Endothelial cell of hepatic sinusoid (primary cell): ENCODE results near the gene SLC41A3.

Experiments
- in situ Hi-C: cut with HindIII; loops from 2 replicates; pipeline ENCODE4 v1.10.0; 2017; ENCODE audit warnings: low sequenced_read_pairs

Gene SLC41A3

DNA sequence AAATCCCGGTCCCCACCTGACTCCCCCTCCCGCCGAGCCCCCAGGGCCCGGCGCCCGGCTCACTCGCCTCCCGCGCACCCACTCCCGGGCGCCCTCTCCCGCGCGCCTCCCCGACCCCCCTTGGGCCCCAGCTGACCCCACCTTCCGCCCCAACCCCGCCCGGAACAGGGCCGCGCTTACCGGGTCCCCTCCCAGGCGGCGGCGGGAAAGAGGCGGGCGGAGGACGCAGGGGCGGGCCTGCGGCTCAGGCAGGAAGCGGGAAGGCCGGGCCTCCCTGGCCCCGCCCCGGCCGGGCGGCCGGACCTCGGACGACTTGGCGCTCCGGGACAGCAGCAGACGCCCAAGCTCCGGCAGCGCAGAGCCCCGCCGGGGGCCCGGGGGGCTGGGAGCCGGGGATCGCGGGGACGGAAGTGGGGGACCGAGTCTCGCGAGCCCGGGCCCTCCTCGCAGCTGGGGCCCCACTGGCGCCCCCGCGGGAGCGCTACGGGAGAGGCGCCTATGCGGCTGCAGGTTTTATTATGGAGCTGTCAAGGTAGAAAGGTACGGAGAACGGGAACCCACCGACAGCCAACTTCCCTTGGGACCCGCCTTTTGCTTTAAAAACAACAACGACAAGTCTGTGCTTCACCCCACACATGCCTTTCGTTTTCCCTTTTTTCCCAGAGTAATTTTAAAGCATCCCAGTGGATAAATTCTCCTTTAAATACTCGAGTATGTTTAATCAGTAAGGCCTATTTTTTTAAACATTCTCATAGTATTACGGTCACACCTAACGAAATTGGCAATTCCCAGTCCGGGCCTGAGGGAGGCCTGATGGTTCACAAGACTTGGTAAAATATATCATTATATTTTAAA is at the start of gene SLC41A3:
SLC41A3 (minus strand) TSS at position 212 of the 855 bp plus-strand sequence. CDS start 15,905 bp downstream, outside the sequence.
- in situ Hi-C loops, result no loop called here

DNA sequence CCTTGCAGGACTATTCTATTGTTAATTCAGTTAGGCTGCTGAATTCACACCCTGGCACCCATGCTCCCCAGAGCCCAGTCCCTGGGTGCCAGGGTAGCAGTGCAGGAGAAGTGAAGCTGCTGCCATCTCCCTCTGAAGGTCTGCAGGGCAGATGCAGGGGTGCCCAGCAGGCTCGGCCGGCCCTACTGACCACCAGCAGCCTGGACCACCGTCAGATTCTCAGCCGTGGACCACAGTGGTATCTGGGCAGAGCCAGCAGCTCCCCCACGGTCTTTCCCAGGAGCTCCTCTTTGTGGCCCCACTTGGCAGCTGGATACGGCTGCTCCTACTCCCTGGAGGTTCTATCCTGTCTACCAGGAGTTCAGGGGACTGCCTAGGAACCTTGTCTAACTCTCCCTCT is 49.7 kb upstream of the SLC41A3 start:
- in situ Hi-C loops, result loop anchor here (5.0 kb wide), 1 partner anchor 49 kb away; the partner anchor contains the start of gene ALDH1L1

DNA sequence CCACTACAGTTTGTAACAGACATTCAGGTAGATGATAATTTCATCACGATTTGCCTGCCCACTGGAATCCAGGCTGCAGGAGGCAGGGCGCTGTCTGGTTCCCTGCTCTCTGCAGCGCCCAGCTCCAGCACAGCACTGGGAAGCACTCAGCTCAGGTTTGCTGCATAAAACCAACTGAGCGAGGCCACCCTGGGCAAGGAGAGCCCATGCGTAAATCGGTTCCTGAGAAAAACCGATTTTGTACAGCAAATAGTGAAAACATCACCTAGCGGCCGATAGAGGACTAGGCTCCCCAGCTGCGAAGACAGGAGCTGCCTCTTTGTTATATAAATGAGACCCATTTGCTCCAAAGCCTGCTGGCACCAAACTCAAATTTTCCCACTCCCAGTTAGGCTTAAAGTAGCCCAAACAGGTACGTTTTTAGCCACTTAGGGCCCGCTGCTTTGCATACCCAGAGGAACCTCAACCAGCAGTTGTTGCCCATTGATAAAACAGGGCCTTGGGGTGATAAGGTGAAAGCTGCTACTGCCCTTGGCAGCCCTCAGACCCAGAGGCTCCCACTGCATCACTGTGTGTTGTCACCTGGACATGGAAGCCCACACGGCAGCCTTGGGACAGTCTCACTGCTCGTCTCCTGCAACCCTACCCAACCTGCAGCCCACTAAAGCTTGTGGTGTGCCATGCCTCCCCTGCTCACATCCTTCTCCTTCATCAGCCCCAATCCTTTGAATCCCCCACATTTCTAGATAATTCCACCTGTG is 49.0 kb upstream of the SLC41A3 start:
- in situ Hi-C loops, result loop anchor here (5.0 kb wide), 1 partner anchor 49 kb away; the partner anchor contains the start of gene ALDH1L1

DNA sequence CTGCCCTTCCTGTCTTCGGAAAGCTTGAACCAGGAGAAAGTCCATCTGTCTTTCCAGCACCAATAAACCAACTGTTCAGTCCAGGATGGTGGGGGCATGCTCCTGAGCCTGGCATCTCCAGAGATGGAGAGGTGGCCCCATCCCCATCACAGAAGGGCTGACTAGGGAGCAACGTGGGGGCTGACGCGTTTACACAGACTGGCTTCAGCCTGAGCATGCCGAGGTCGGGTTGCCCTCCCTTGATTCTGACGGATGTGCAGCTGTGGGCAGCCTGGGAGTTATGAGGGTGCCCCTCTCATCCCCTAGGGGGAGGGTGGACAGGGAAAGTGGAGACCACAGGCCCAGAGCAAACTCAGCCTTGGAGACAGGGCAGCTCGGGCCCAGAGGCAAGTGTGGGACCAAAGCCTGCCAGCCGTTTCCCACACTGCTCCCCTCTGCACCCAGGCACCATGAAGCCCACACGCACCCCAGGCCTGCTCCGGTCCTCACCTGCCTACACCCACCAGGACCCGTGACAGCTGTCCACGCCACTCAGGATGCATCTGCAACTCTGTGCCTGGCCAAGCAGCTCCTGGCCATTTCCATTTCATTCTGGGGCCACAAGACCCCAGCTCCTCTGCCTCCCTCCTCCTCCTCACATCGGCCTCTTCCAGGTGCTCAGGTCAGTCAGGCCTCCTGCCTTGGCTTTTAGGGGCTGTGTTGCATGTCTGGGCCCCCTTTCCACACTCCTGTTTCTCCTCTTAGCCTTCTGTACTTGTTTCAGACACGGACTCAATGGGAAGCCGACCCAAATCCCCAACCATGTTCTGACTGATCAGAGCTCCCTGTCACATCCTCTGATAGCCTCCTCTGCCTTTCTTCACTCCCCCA is 48.2 kb upstream of the SLC41A3 start:
- in situ Hi-C loops, result loop anchor here (5.0 kb wide), 1 partner anchor 50 kb away; the partner anchor contains the start of gene ALDH1L1

DNA sequence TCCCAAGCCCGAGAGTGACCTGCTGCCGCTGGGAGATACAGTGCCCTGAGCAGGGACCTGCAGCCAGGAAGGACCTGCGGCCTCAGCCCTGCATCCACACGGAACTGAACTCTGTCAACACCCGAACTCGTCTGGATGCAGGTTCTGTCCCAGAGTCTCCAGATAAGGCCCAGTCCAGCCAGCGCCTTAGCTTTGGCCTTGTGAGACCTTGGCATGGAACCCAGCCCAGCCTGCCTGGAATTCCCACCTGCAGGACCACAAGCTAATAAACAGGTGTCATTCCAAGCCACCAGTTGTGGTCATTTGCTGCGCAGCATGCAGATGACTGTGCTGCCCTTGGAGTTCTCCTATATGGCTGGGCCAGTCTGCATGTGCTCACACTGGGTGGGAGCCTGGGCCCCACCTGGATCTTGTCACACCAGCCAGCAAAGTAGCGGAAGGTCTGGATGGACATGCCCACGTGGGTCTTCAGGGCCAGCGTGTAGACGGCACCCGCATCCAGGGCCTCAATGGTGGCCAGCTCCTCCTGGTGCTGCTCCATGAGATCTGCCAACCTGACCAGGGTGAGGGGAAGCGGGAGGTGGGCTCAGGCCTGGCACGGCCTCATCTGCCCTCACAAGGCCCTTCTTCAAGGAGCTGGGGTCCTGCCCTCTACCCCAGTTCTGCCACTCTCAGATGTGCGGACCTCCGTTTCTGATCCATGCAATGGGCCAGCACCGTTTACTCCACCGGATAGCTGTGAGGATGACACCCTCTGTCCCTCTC is 47.2 kb upstream of the SLC41A3 start:
- in situ Hi-C loops, result loop anchor here (5.0 kb wide), 1 partner anchor 51 kb away; the partner anchor contains the start of gene ALDH1L1

DNA sequence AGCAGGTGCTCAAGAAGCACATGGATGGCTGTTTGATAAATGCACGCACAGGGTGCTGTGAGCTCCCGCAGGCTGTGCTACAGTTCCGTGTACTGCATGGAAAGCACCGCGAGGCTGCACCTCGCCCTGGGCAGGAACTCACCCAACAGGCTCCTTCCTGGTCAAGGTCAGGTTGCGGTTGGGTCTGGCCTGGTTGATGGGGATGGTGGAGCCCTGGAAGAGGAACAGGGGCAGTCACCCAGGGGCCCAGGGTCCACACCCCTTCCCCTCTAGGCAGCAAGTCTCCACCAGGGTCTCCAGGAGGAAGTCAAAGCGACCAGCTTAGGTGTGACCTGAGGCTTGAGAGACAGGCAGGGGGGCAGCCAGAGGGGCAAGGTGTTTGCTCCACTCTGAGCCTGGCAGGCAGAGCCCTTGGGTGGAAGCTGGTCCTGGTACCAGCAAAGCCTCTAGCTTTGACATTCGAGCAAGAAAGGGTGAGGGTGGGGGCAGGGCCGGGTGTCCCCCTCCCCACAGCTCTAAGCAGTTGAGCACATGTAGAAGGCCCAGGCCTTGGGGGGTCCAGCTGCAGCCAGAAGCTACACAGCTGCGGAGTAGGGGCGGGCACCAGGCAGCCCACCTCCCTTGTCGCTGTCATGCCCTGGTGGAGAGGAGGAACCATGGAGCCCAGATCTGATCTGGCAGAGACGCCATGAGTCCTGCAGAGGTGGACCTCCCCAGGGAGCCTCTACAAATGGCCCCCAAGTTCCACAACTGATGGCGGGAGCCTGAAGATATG is 46.3 kb upstream of the SLC41A3 start:
- in situ Hi-C loops, result loop anchor here (5.0 kb wide), 1 partner anchor 52 kb away; the partner anchor contains the start of gene ALDH1L1

DNA sequence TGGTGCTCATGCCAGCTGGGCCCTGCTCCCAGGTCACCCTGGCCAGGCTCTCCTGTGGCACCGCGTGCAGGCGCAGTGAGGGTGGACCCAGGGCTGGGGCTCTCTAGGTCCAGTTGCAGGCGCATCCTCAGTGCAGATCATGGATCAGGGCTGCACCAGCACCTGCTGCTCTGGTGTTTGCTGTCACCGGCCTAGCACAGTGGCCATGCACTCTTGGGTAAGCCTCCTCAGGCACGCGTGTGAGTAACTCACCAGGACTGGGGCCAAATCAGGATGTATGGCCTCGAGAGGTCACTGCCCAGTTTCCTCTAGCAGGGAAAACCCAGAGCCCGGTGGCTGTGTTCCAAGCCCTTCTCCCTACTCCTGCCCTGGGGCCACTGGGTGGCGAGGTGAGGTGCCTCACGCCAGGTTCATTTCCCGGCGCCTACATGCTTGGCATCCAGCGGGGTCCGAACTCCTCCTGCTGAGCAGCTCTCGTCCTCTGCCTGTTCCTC is 45.5 kb upstream of the SLC41A3 start:
- in situ Hi-C loops, result no loop called here

DNA sequence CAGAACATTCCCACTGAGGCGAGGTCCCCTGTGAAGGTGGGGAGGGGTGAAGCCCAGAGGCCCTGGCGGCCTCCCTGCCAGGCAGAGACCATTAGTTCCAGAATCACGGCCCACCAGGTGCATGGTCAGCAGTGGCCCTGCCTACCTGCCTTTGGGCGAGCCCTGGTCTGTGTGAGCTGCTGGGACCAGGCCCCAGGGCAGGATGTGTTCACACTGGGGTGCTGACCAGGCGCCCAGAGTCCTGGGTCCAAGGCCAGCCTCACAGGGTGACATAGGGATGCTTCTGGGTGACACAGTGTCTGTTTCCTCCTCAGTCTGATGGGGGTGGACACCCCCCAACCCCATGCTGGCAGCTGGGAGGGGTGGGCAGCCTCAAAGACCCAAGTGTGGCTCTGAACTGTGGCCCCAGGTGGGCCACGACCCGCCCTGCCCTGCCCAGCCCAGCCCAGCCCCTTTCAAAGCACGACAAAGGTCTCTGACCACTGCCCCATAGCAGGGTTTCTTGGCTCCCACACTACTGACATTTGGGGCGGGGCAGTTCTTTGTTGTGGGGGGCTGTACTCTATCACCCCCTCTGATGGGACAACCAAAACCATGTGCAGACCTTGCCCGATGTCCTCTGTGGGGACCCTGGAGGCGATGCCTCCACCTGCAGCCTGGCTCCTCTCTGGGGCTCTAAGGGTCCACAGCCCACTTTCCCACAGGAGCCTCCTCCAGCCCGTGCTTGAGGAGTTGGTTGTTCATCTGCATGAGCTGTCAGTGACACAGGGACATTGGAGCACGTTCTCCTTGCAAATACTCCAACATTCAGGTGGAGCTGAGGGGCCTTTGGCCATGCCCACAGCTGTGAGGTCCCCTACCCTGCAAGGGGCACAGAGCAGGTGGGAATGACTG is 44.8 kb upstream of the SLC41A3 start:
- in situ Hi-C loops, result no loop called here

DNA sequence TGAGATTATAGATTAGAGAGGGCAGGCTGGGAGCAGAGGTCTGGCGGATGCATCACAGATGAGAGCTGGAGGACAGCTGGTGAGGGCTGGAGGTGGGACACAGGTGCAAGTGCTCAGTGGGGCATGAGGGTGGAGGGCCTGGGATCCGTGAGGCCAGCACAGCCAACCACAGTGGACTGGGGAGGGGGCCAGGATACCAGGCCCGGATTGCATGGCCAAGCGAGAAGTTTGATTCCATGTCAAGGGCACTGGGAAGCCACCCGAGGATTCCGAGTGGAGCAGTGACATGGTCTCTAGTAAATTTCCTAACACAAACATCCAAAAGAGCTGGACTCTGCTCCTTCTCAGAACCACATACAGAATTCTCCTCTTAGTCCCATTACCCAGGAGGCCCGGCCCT is 44.0 kb upstream of the SLC41A3 start:
- in situ Hi-C loops, result no loop called here

DNA sequence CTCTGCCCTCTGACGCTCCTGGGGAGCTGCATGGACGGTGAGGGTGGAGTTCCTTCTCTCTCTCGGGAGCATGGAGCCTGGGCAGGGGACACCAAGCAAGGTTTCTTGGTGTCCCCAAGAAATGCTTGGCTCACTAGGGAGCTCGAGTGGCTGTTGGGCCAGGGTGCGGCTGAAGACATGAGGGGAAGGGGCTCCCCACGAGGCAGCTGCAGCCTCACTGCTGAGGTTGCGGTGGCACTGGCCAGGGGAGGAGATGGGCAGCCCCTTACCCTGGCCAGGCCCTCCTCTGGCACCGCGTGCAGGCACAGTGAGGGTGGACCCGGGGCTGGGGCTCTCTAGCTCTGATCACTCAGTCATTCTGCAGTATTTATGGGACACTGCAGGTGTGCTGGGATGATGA is 43.5 kb upstream of the SLC41A3 start:
- in situ Hi-C loops, result no loop called here

DNA sequence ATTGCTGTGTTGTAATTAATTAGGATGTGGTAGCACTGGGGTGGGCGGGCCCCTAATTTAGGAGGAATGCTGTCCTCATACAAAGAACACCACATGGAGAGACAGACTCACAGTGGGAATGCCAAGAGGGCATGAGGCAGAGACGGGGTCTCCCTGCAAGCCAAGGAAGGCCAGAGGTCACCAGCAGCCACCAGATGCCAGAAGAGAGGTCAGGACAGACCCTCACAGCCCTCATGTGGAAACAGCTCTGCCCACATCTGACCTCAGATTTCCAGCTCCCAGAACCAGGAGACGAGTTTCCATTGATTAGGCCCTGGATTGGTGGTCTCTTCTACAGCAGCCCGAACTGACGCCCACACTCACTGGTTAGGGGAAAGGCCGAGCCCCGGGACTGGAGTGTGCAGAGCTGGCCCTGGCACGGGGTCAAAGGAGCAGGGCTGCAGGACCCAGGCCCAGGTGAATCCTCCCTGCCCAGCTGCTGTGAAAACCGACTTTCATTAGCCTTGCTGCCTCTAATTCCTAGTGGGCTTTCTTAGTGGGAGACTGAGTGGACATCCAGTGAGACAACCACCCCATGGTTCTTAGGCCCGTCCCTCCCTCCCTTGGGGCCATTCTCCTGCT is 43.0 kb upstream of the SLC41A3 start:
- in situ Hi-C loops, result no loop called here

DNA sequence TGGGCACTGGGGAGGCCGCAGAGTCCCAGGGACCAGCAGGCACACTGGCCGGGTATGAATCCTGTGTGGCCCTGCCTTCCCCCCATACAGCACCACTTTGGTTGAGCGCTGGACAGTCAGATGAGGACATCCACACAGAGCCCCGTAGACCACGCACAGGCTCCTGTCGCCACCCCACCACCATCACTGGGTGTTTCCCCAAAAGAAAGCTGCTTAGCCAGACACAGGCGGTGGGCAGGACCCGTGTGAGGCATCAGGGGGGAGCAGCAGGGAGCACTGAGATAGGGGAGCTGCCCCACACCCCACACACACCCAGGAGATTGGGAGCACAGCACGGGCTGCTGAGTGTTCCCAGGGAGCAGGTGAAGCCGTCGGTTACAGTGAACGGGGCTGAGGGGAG is 42.4 kb upstream of the SLC41A3 start:
- in situ Hi-C loops, result no loop called here

DNA sequence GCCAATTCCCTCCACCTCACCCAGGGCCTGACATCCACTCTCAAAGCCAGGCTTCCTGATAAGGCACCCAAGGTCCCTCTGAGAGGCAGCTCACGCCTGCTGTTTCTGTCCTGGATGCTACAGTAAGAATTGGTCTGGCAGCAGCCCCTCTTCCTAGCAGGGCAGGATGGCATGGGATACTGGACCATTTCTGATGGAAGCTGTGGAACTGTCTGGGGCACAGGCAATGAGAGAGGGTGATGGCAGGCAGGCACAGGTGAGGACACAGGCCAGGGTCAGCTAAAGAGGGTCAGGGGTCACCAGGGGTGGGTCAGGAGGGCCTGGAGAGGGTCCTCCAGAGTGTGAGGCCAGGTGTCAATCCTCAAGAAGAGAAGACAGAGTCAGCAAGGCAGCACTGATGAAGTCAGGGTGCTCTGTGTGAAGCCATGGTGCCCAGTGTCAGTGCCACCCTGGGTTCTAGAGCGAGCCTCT is 41.9 kb upstream of the SLC41A3 start:
- in situ Hi-C loops, result no loop called here

DNA sequence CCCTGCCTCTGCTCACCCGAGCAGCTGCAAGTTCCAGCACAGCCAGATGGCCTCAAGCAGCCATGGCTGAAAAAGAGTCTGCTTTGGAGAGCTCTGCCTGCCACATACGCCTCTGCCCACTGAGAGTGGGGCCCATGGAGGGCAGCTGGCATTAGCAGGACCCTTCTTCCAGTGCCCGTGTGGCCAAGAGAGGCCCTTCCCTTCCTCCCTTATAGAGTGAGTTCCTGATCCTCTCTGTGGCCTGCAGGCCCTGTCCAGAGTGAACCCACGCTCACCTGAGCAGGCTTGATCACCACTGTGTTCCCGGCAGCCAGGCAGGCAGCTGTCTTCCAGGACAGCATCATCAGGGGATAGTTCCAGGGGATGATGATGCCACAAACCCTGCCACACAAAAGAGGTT is 41.4 kb upstream of the SLC41A3 start:
- in situ Hi-C loops, result no loop called here

DNA sequence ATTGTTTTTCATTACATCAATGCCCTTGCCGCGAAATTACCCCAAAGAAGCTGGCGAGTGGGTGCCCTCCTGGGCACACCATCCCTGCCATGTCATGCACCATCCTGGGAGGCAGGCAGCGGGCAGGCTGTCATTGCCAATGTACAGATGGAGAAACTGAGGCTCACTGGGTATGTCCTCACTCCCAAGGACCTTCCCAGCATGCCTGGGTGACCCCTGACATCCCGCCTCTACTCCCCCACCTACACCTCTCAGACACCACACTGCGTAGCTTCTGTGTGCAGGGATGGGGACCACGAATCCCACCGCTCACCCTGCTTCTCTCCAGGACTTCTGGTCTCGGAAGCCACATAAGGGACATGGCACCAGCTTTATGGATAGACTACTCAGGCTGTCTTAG is 41.0 kb upstream of the SLC41A3 start:
- in situ Hi-C loops, result no loop called here

DNA sequence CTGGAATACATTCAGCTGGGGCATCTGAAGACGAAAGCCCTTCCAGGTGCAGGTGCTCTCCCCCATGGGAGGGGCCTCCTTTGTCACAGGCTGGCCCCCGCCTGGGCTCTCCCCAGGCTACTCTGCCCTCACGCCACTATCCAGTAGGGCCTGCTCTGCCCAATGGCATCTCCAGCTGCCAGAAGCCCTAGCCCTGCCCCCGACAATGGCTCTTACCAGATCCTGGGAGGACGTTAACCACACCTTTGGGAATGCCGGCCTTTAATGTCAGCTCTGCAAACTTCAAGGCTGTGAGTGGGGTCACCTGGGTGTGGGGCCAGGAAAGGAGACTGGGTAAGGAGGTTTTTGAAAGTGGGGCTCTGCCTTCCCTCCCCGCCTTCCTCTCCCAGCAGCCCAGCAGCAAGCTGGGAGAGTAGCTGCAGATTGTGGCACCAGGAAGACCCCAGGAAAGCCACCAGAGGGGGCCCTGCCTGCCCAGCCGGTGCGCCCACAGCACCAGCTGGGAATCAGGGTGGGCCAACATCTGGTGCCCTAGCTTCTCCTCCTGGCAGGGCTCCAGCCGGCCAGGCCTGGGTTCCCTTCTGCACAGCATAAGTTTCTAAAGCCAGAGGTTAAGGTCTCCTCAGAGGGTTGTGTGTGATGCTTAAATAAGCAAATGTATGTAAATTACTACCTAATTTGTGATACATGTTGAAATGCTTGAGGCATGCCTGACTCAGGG is 40.4 kb upstream of the SLC41A3 start:
- in situ Hi-C loops, result no loop called here

DNA sequence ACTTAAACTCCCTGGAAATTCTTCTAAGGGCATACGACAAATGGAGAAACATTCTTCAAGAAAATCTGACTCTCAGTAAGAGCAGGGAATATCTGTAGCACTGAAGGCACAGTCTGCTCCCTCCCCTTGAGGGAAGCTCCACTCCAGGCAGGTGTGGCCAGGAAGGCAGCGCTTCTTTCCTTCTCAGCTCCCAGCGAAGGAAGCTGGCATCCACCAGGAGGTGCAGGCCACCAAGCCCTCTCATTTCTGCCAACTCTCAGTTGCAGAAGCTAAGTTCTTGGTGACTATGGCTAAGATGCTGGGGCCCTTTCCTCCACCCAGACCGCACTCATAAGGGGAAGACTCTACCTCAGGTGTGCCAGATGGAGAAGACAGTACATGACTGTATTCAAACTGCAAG is 37.7 kb upstream of the SLC41A3 start:
- in situ Hi-C loops, result no loop called here
